GM12864 (cell line): ENCODE measurements around the gene KRTAP4-16.
"Not testable (repeated sequence)": the region's sequence is repeated elsewhere in the genome, so short reads cannot be mapped to it uniquely, and the experiment has no call there.

ENCODE experiments used
- DNase-seq: peaks from one replicate; pipeline ENCODE4 v3.0.0-alpha.2; 2011; ENCODE audit warnings: low read depth
- H3K4me3 ChIP-seq: 2 replicates; pipeline ENCODE4 v1.5.1; 2011; ENCODE audit warnings: mild to moderate bottlenecking, low read depth, low read length, control low read depth
- CTCF ChIP-seq: IDR thresholded peaks from 2 replicates; pipeline ENCODE4 v1.5.1; 2011; ENCODE audit warnings: low read depth, mild to moderate bottlenecking, moderate library complexity, low read length, control low read depth, inconsistent platforms; ENCODE audit errors: missing control alignments

KRTAP4-16 gene

GRCh38 chr17:41126412-41126811 lies 24.4 kb upstream of the KRTAP4-16 start:
- TF ChIP-seq CTCF = no peak
- H3K4me3 ChIP-seq = no peak overlapping the region
- DNase-seq = no peak

- TF ChIP-seq CTCF = no peak
- H3K4me3 ChIP-seq = no peak overlapping the region
- no peak for DNase-seq
Measured at GRCh38 chr17:41125064-41125463, 23.1 kb upstream of the KRTAP4-16 start.

GRCh38 chr17:41123991-41124371 lies 22.0 kb upstream of the KRTAP4-16 start, which contains the start of gene KRTAP4-12:
Gene KRTAP4-12 (minus strand): TSS chr17:41124182. CDS start chr17:41124122, 60 bp downstream.
- H3K4me3 ChIP-seq, DNase-seq: not testable (repeated sequence)

- not testable (repeated sequence) for H3K4me3 ChIP-seq, DNase-seq
Measured at GRCh38 chr17:41123292-41123990, 21.4 kb upstream of the KRTAP4-16 start.

- no peak for TF ChIP-seq CTCF
- H3K4me3 ChIP-seq = no peak overlapping the region
- DNase-seq = no peak
Measured at GRCh38 chr17:41121742-41122141, 19.7 kb upstream of the KRTAP4-16 start.

GRCh38 chr17:41119696-41120690 lies 18.0 kb upstream of the KRTAP4-16 start:
- H3K4me3 ChIP-seq, DNase-seq: not testable (repeated sequence)

- no peak for TF ChIP-seq CTCF
- no peak overlapping the region for H3K4me3 ChIP-seq
Measured at GRCh38 chr17:41118721-41119120, 16.7 kb upstream of the KRTAP4-16 start.

GRCh38 chr17:41117846-41118386 lies 15.9 kb upstream of the KRTAP4-16 start, which contains the start of gene KRTAP4-11:
Gene KRTAP4-11 (minus strand): TSS chr17:41118373. CDS start chr17:41118315, 58 bp downstream.
- DNase-seq, H3K4me3 ChIP-seq: not testable (repeated sequence)

More at GRCh38 chr17:41118721-41119120, 16.7 kb upstream of the KRTAP4-16 start:
- no peak for DNase-seq
